ENCODE results near the gene PNKP.

DNA sequence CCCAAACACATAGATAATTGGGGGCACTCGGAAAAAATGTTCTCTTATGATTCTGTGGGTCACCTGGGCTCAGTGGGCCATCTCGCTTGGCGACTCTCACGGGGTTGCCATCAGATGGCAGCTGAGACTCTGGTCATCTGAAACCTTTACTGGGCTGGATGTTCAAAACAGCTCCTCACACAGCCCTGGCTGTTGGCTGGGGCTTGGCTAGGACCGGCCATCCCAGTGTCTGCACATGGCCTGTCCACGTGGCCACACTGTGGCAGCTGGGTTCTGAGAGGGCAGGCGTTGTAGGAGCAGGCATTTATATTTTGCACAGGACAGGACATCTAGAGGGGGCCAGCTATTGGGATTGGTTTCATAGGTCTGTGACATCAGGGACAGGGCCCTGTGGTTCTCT lies 33.8 kb downstream of the PNKP start:
- TF ChIP-seq CTCF (conservative IDR thresholded peaks at IDR 0.05) (no peak), ZFX (IDR thresholded peaks at IDR 0.05) (no peak)

Data from C4-2B (cell line).